Measurements from ENCODE around the gene UBL7.

UBL7 gene

DNA sequence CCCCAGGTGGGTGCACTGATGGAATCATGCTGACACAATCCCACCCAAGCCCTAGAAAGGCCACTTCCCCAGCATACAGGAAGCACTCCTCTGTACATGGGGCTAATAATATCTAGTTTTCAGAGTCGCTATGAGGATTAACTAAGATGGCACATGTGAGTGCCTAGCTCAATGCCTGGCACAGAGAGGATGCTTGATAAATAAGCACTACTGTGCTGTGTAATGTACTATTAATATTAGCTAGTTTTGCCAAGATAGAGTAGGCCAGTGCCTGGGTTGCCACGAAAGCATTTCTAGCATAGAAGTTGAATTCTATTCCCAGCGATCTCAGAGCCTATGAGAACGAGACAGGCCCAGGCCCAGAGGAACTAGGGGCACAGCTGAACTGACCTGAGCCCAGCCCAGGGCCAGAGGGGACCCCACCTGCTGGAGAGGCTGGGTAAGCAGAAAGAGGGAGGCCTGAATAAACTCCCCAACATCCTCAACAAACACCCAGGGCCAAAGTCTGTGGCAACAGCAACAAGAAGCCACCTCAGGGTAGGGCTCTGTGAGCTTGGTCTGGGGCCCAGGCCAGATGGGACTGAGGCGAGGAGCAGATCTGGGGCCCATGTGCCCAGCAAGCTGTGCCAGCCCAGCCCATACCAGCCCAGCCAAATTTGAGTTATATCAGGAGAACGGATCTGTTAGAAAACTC, 19.6 kb downstream of the UBL7 start:
- no peak for DNase-seq (ENCODE audit: low read depth)
- TF ChIP-seq, protein P1, sequence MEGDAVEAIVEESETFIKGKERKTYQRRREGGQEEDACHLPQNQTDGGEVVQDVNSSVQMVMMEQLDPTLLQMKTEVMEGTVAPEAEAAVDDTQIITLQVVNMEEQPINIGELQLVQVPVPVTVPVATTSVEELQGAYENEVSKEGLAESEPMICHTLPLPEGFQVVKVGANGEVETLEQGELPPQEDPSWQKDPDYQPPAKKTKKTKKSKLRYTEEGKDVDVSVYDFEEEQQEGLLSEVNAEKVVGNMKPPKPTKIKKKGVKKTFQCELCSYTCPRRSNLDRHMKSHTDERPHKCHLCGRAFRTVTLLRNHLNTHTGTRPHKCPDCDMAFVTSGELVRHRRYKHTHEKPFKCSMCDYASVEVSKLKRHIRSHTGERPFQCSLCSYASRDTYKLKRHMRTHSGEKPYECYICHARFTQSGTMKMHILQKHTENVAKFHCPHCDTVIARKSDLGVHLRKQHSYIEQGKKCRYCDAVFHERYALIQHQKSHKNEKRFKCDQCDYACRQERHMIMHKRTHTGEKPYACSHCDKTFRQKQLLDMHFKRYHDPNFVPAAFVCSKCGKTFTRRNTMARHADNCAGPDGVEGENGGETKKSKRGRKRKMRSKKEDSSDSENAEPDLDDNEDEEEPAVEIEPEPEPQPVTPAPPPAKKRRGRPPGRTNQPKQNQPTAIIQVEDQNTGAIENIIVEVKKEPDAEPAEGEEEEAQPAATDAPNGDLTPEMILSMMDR (IDR thresholded peaks at IDR 0.05; ENCODE audit: low read depth, low read length, missing control alignments), result no peak
- H3K4me3 ChIP-seq (ENCODE audit: low read depth, low read length), result no peak overlapping the region
- in situ Hi-C loops (cut with HindIII; ENCODE audit: low sequenced_read_pairs), result no loop called here

DNA sequence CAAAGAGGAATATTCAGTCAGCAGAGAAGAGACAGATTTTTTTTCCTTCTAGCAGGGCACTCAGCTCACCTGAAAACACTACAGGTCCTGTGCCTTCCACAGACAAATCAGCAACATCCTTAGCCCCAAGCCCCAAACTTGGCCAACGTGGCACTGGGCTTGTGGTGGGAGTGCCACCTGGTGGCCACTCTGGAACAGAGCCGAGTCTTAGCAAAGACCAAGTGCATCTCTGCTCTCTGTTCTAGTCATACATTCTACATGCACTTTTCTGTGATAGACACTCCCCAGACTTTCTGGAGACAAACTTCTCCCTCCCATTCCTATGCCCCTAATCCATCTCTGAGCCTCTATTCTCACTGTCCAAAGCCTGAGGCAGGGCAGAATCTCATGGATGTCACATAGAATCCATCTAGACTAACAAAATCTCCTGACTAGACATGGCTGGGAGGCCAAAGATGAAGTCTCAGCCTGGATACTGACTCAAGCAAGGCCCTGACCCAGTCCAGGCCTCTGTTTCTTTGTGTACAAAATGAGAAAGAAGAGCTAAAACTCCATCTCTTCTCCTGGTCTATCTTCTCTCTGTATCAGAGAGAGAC, 22.1 kb downstream of the UBL7 start:
- peak; percentile 64 for DNase-seq (ENCODE audit: low read depth)
- in situ Hi-C loops (cut with HindIII; ENCODE audit: low sequenced_read_pairs), result loop anchor here (10.0 kb wide), 1 partner anchor 64 kb away; no protein-coding TSS in a partner anchor
- TF ChIP-seq, protein P1 (IDR thresholded peaks at IDR 0.05; ENCODE audit: low read depth, low read length, missing control alignments), result peak; percentile 92
- no peak overlapping the region for H3K4me3 ChIP-seq (ENCODE audit: low read depth, low read length)

DNA sequence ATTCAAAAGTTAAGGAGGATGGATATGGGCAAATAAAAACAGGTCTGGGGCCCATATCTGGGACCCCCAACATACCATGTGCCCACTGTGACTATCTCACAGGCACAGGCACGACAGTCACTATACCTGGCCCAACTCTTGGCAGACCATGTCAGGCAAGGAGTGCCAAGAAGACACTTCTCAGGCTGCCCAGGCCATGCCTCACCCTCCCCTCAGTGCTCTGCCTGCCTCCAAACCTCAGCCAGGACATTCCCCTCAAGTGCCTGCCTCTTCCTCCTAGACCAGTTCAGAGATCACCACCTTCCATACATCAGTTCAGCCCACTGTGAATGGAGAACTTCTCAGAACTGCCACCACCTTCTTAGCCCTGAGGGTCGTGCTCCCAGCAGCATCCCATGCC, 22.8 kb downstream of the UBL7 start:
- TF ChIP-seq, protein P1 (IDR thresholded peaks at IDR 0.05; ENCODE audit: low read depth, low read length, missing control alignments), result no peak
- H3K4me3 ChIP-seq (ENCODE audit: low read depth, low read length), result no peak overlapping the region
- no peak for DNase-seq (ENCODE audit: low read depth)
- in situ Hi-C loops (cut with HindIII; ENCODE audit: low sequenced_read_pairs), result loop anchor here (10.0 kb wide), 1 partner anchor 63 kb away; no protein-coding TSS in a partner anchor

DNA sequence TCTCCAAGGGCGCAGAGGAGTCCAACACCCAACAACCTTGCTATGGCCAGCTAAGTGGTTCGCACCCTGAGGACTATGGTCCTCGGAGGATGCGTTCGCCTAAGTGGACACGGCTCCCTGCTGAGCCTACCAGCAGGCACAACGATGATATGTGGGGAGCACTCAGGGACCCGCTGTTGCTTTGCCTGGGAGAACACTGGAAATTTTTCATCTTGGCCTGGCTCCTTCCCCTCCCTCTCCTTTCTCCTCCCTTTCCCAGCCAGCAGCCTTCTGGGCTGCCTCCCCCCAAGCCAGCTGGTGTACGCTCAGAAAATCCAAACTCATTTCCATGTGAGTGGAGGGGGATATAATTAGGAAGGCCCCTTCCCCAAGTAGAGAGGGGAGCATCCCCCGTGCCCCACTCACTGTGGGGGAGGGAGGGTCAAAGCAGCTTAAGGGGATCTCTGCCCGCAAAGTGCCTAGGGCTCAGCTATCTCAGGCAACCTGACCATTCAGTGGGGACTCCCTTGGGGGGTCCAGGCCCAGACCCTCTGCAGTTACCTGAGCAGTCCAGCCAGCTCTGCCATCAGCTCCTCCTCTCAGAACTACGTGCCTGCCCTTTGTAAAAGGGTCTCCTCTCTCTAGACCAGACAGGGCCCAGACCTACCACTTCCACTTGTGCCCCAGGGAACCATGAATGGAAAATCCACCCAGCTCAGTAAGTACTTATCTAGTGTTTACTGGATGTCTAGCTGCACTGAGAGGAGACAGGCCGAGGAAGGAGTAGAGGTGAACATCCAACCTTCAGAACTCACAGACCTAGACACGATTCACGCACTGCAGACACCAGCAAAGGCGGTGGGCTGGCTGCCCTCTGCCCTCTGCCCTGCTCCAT, 26.5 kb downstream of the UBL7 start:
- peak overlapping the region; percentile 76 for H3K4me3 ChIP-seq (ENCODE audit: low read depth, low read length)
- DNase-seq (ENCODE audit: low read depth), result no peak
- TF ChIP-seq, protein P1 (IDR thresholded peaks at IDR 0.05; ENCODE audit: low read depth, low read length, missing control alignments), result no peak
- in situ Hi-C loops (cut with HindIII; ENCODE audit: low sequenced_read_pairs), result loop anchor here (10.0 kb wide), 1 partner anchor 60 kb away; no protein-coding TSS in a partner anchor

DNA sequence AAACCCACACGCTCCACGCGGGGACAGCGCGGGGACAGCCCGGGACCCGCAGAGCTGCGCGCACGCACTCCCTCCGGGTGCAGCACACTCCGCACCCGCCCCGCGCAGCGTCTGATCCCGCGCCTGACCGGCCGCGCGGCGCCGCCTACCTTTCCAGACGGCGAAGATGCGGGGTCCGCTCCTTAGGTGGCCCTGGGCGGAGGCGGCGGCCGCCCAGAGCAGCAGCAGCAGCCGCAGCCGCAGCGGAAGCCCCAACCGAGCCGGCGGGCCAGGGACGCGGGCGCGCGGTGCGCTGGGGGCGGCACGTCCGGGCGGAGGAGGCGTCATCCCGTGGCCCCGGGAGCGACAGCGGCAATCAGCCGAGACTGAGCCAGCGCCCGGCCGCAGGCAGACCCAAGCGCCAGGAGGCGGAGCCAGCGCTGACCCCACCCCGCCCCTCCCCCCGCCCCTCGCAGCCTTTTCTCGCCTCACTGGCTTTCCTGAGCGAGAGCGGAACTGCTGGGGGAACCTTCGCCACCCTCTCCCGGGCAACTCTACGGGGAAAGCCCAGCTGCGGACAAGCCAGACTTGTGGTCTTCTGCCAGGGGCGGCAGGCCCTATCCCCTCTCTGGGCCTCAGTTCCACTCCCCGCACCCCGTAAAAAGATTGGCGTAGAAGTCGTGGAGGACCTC, 27.2 kb downstream of the UBL7 start, which contains the start of gene SEMA7A:
TSS of gene SEMA7A (minus strand) at position 367 of the 671 bp plus-strand sequence. CDS start at position 327, 40 bp downstream.
- TF ChIP-seq, protein P1 (IDR thresholded peaks at IDR 0.05; ENCODE audit: low read depth, low read length, missing control alignments), result no peak
- peak; percentile 20 for DNase-seq (ENCODE audit: low read depth)
- in situ Hi-C loops (cut with HindIII; ENCODE audit: low sequenced_read_pairs), result loop anchor here (10.0 kb wide), 1 partner anchor 59 kb away; no protein-coding TSS in a partner anchor
- peak within 1 kb of the TSS; percentile 76 for H3K4me3 ChIP-seq (ENCODE audit: low read depth, low read length)
